Naive thymus-derived CD4-positive, alpha-beta T cell (primary cell): ENCODE measurements around the gene GNPNAT1. TPM values are rescaled to one million over a fixed set of nuclear protein-coding genes. Genes with fewer than 3 reads are reported as not detected.
A peak's percentile ranks its signal among the peaks of the same experiment; 100 is the strongest.
"Not testable (repeated sequence)": the region's sequence is repeated elsewhere in the genome, so short reads cannot be mapped to it uniquely, and the experiment has no call there.

Experiments
- ATAC-seq: fragments of 150-1000 bp; cut with Tn5 transposase; 2 replicates; pipeline ENCODE4 v1.10.0; 2021; ENCODE audit warnings: mild to moderate bottlenecking, moderate library complexity
- CTCF ChIA-PET: fragments of 350-600 bp; sonication (Branson Sonifier 250); formaldehyde crosslinking; loops from one replicate; lab custom pipeline; 2021; ENCODE audit warnings: antibody characterized with exemption; lab: Charles Lee
- POLR2A ChIA-PET: fragments of 350-600 bp; sonication (Branson Sonifier 250); formaldehyde crosslinking; loops from one replicate; lab custom pipeline; 2021; ENCODE audit warnings: antibody characterized with exemption, inconsistent platforms; lab: Charles Lee
- DNase-seq, 9 donors: peaks; one replicate each; pipeline versions ENCODE4 v3.0.0 to v3.0.0-alpha.2; 2020 to 2022; ENCODE audit warnings: mixed read lengths in 1 of 9
- H3K27ac ChIP-seq: one replicate; pipeline ENCODE4 v1.7.0; 2013; ENCODE audit warnings: mild to moderate bottlenecking, low read depth, low read length, moderate library complexity
- H3K27me3 ChIP-seq, 2 donors: one replicate each; pipeline ENCODE4 v1.7.0; 2013; ENCODE audit warnings: low read length in 2 of 2, mild to moderate bottlenecking in 2 of 2, moderate library complexity in 2 of 2; ENCODE audit not compliant: control insufficient read depth in 2 of 2, insufficient read depth in 2 of 2
- H3K36me3 ChIP-seq, 3 experiments: 1 replicate in 2 of 3; 2 replicates in 1 of 3; pipeline ENCODE4 v1.7.0; 2013; ENCODE audit warnings: low read length in 3 of 3, mild to moderate bottlenecking in 3 of 3, moderate library complexity in 1 of 3; ENCODE audit not compliant: insufficient read depth in 3 of 3, control insufficient read depth in 2 of 3
- H3K4me1 ChIP-seq, 2 donors: one replicate each; pipeline ENCODE4 v1.7.0; 2013; ENCODE audit warnings: low read length in 2 of 2, mild to moderate bottlenecking in 2 of 2, moderate library complexity in 1 of 2; ENCODE audit not compliant: control insufficient read depth in 2 of 2, insufficient read depth in 2 of 2
- H3K4me3 ChIP-seq: 2 replicates; pipeline ENCODE4 v1.7.0; 2013; ENCODE audit warnings: mild to moderate bottlenecking, low read length
- H3K9me3 ChIP-seq, 3 experiments: 1 replicate in 2 of 3; 2 replicates in 1 of 3; pipeline ENCODE4 v1.7.0; 2013; ENCODE audit warnings: low read length in 3 of 3; ENCODE audit not compliant: control insufficient read depth in 2 of 3
- H3K27ac Mint-ChIP-seq, 9 donors: one replicate each; pipeline ENCODE4 v1.8.0; 2020 to 2022; ENCODE audit warnings: mixed read lengths in 9 of 9, mild to moderate bottlenecking in 8 of 9, moderate library complexity in 5 of 9, inconsistent platforms in 2 of 9
- H3K27me3 Mint-ChIP-seq, 5 donors: one replicate each; pipeline ENCODE4 v1.8.0; 2021 to 2022; ENCODE audit warnings: mixed read lengths in 5 of 5, mild to moderate bottlenecking in 1 of 5
- H3K36me3 Mint-ChIP-seq, 5 donors: one replicate each; pipeline ENCODE4 v1.8.0; 2020 to 2022; ENCODE audit warnings: mixed read lengths in 5 of 5, mild to moderate bottlenecking in 3 of 5, inconsistent platforms in 1 of 5
- H3K4me1 Mint-ChIP-seq, 7 donors: one replicate each; pipeline ENCODE4 v1.8.0; 2020 to 2022; ENCODE audit warnings: mixed read lengths in 7 of 7, mild to moderate bottlenecking in 3 of 7, inconsistent platforms in 1 of 7
- H3K4me3 Mint-ChIP-seq, 10 donors: one replicate each; pipeline ENCODE4 v1.8.0; 2020 to 2022; ENCODE audit warnings: mild to moderate bottlenecking in 10 of 10, mixed read lengths in 10 of 10, moderate library complexity in 6 of 10, inconsistent platforms in 2 of 10
- H3K9me3 Mint-ChIP-seq, 11 donors: one replicate each; pipeline ENCODE4 v1.8.0; 2020 to 2022; ENCODE audit warnings: mixed read lengths in 11 of 11, mild to moderate bottlenecking in 4 of 11, inconsistent platforms in 1 of 11, moderate library complexity in 1 of 11
- intact Hi-C, 2 donors: fragments of 100-400 bp; cut with micrococcal nuclease; formaldehyde crosslinking; loops; one replicate each; pipeline ENCODE4 v1.15.1; 2023
- polyA plus RNA-seq, 2 donors: library from polyadenylated mRNA; unstranded; fragments of 300-500 nt; fragmentation: Illumina TruSeq; gene quantifications; one replicate each; pipeline ENCODE4 v1.2.3, GENCODE V29; 2021
- total RNA-seq, 6 experiments: library from RNA in 5 of 6; stranded (reverse) in 5 of 6; gene quantifications; 1 replicate in 5 of 6; 2 replicates in 1 of 6; pipeline ENCODE4 v1.2.3 and lab custom pipeline; 2021 to 2026

GNPNAT1 gene
- total and polyA plus RNA-seq, 7 experiments from 2014 or later: 4.6 to 17.2 (median 9.1) TPM

DNA sequence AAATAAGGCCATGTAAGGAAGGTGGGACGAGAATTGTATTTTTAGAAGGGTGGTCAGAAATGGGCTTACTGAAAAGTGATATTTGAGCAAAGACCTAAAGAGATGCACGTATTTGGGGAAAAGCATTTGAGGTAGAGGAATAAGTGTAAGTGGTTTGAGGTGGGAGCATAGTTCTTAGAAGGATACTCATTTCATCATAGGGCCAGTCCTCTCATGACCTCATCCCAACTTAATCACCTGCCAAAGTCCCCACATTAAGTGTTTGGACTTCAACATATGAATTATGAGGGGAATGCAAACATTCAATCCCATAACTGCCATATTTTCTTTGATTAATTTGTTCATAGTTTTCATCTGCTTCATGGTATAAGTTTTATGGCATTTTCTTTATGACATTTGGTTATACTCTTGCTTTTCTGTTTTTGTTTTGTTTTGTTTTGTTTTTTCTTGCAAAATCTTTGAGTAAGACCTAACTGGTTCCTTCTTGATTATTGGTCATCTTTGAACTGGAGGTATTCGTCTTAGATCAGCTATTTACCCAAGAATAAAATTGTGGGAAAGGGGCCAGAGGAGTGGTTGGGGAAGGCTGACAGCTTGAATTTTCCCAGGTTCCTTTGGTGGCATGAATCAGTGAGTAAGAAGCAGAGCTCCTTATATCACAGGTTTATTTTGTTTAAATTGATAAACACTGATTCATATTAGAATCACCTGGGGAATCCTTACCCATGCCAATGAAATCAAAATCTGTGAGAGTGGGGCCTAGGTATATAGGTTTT is 24.2 kb downstream of the GNPNAT1 start:
- DNase-seq: no peak
- H3K27me3 ChIP-seq: no peaks in the 10 kb centered on the region
- Mint-ChIP-seq H3K4me1 (peaks cover 18 to 42% (median 32%) of the 10 kb centered on the region in 7 donors), H3K27ac (peak overlapping the region in 7 of 9 donors; percentile 2 to 66 (median 36)), H3K4me3 (no peak overlapping the region), H3K36me3 (peaks cover 13 to 50% (median 40%) of the 10 kb centered on the region in 5 donors), H3K9me3 (no peaks in the 10 kb centered on the region), H3K27me3 (no peaks in the 10 kb centered on the region)
- CTCF ChIA-PET: interaction anchor here (1.0 kb wide), 1 partner anchor 10 kb away, joined by 3 read pairs; no protein-coding TSS in a partner anchor
- POLR2A ChIA-PET: interaction anchor here (0.7 to 0.8 kb wide), 2 partner anchors 9 to 10 kb away, joined by 3 to 4 read pairs; no protein-coding TSS in a partner anchor
- no peaks in the 10 kb centered on the region for H3K9me3 ChIP-seq
- peaks cover 0 to 38% (median 24%) of the 10 kb centered on the region in 3 experiments for H3K36me3 ChIP-seq
- no peak overlapping the region for H3K27ac ChIP-seq
- ATAC-seq: no peak
- H3K4me3 ChIP-seq: no peak overlapping the region
- no peaks in the 10 kb centered on the region for H3K4me1 ChIP-seq
- intact Hi-C loops: no loop called here

DNA sequence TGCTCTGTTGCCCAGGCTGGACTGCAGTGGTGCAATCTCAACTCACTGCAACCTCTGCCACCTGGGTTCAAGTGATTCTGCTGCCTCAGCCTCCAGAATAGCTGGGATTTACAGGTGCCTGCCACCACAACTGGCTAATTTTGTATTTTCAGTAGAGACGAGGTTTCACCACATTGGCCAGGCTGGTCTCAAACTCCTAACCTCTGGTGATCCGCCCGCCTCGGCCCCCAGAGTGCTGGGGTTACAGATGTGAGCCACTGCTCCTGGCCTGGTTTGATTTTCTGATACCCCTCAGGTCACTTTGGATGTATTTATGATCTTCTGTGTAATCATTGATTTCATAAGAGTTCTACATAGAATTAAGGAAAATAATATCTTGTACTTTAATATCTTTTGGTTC is 28.5 kb downstream of the GNPNAT1 start:
- H3K4me3 Mint-ChIP-seq: peak overlapping the region in 3 of 10 donors; percentile 39 to 42 (median 40)
- intact Hi-C loops: loop anchor here in 1 of 2 donors (1.0 kb wide), 1 partner anchor 13 kb away; no protein-coding TSS in a partner anchor
- POLR2A ChIA-PET: interaction anchor here (1.7 kb wide), 1 partner anchor 21 kb away, joined by 6 read pairs; no protein-coding TSS in a partner anchor
- H3K9me3 Mint-ChIP-seq, H3K27me3 Mint-ChIP-seq, CTCF ChIA-PET, H3K27ac ChIP-seq, H3K4me1 ChIP-seq, H3K4me3 ChIP-seq, ATAC-seq, H3K27me3 ChIP-seq, DNase-seq, H3K9me3 ChIP-seq: not testable (repeated sequence)
- peaks cover 4 to 44% (median 26%) of the 10 kb centered on the region in 5 donors for H3K36me3 Mint-ChIP-seq
- H3K4me1 Mint-ChIP-seq: peaks cover 12 to 33% (median 19%) of the 10 kb centered on the region in 7 donors
- peak overlapping the region in 5 of 9 donors; percentile 15 to 91 (median 46) for H3K27ac Mint-ChIP-seq
- peaks cover 0 to 29% (median 3%) of the 10 kb centered on the region in 3 experiments for H3K36me3 ChIP-seq

DNA sequence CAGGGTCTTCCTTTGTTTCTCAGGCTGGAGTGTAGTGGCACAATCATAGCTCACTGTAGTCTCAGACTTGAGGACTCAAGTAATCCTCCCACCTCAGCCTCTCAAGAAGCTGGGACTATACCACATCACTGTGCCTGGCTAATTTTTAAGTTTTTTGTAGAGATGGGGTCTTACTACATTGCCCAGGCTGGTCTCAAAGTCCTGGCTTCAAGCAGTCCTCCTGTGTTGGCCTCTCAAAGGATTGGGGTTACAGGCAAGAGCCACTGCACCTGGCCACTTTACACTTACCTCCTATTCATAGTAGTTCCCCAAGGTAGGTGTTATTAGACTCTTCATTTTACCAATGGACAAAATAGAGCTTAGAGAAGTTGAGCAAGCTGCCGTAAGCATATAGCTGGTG is 32.3 kb downstream of the GNPNAT1 start:
- intact Hi-C loops: no loop called here
- H3K4me1 Mint-ChIP-seq: peaks cover 7 to 21% (median 16%) of the 10 kb centered on the region in 7 donors
- Histone ChIP-seq H3K4me1 (no peaks in the 10 kb centered on the region), H3K9me3 (no peaks in the 10 kb centered on the region), H3K27ac (no peak overlapping the region), H3K27me3 (no peaks in the 10 kb centered on the region), H3K4me3 (no peak overlapping the region), H3K36me3 (peaks cover 0 to 18% (median 8%) of the 10 kb centered on the region in 3 experiments)
- ATAC-seq (no peak), DNase-seq (no peak)
- CTCF ChIA-PET: no interaction called here
- no peak overlapping the region for H3K4me3 Mint-ChIP-seq
- peaks cover 0 to 27% (median 17%) of the 10 kb centered on the region in 5 donors for H3K36me3 Mint-ChIP-seq
- peak overlapping the region in 2 of 9 donors; percentile 28 to 66 for H3K27ac Mint-ChIP-seq
- no peaks in the 10 kb centered on the region for H3K27me3 Mint-ChIP-seq
- no peaks in the 10 kb centered on the region for H3K9me3 Mint-ChIP-seq
- POLR2A ChIA-PET: interaction anchor here (0.7 kb wide), 1 partner anchor 9 kb away, joined by 3 read pairs; no protein-coding TSS in a partner anchor

DNA sequence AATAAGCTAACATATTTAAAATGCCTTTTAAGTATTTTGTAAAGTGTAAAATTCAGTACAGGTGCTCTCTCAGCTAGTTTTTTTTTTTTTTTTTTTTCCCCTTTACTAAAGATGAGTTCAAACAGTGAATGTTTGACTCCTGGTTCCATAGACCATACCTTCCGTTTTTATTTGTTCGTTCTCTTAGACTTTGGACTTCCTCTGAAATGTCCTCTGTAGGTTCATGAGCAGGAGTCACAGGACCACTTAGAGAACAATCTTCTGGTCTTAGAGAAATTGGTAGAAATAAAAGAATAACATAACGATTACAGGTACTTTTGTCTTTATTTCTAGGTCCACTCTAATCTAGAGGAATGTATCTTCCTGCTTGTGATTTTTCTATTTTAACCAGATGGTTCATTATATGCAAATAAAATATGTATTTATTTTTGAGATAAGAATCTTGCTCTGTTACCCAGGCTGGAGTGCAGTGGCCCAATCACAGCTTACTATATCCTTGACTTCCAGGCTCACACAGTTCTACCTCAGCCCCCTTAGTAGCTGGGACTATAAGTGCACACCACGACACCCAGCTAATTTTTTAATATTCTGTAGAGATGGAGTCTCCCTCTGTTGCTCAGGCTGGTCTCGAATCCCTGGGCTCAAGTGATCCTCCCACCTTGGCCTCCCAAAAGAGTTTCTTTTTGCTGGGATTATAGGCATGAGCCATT is 35.6 kb downstream of the GNPNAT1 start:
- no peak for ATAC-seq
- no peaks in the 10 kb centered on the region for H3K9me3 Mint-ChIP-seq

DNA sequence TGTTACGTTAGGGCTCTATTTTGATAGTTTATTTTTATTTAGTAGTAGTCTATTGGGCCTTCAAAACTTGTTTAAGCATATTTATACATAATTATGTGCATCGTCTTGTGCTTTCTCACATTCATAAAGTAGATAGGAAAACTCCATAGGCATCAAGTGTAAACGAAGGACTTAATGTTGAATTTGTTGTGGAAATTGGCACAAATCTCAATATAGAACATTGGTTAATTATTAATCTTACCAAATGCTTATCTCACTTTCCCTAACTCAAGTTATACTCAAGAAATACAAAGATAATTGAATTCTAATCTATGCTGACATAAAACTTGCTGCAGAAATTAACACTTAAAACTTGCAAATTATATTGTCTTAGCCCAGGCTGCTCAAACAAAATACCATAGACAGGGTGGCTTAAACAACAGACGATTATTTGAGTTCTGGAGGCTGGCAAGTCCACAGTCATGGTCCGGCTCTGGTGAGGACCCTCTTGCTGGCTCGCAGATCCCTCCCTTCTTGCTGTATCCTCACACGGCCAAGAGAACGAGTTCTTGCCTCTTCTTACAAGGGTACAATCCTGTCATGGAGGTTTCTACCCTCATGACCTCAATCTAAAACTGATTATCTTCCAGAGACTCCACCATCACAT is 42.6 kb downstream of the GNPNAT1 start:
- CTCF ChIA-PET: no interaction called here
- peaks cover 13 to 28% of the 10 kb centered on the region in 2 donors for H3K4me1 ChIP-seq
- ATAC-seq (no peak), DNase-seq (no peak)
- peaks cover 8 to 49% (median 31%) of the 10 kb centered on the region in 7 donors for H3K4me1 Mint-ChIP-seq
- no peaks in the 10 kb centered on the region for H3K27me3 Mint-ChIP-seq
- H3K27ac Mint-ChIP-seq: peak overlapping the region in 5 of 9 donors; percentile 20 to 36 (median 31)
- intact Hi-C loops: no loop called here
- peaks cover 0 to 36% (median 27%) of the 10 kb centered on the region in 5 donors for H3K36me3 Mint-ChIP-seq
- no peaks in the 10 kb centered on the region for H3K9me3 Mint-ChIP-seq
- no peak overlapping the region for H3K4me3 Mint-ChIP-seq
- POLR2A ChIA-PET: no interaction called here
- H3K9me3 ChIP-seq: no peaks in the 10 kb centered on the region
- no peaks in the 10 kb centered on the region for H3K27me3 ChIP-seq
- H3K4me3 ChIP-seq: no peak overlapping the region
- peaks cover 5 to 18% (median 12%) of the 10 kb centered on the region in 3 experiments for H3K36me3 ChIP-seq
- no peak overlapping the region for H3K27ac ChIP-seq

More for the DNA sequence above, 35.6 kb downstream of the GNPNAT1 start:
- intact Hi-C loops: no loop called here
- Histone ChIP-seq H3K27me3 (no peaks in the 10 kb centered on the region), H3K27ac (no peak overlapping the region), H3K4me3 (no peak overlapping the region), H3K9me3 (no peaks in the 10 kb centered on the region), H3K4me1 (no peaks in the 10 kb centered on the region), H3K36me3 (peaks cover 0 to 18% (median 8%) of the 10 kb centered on the region in 3 experiments)
- POLR2A ChIA-PET: interaction anchor here (1.6 kb wide), 1 partner anchor 14 kb away, joined by 8 read pairs; no protein-coding TSS in a partner anchor
- H3K27me3 Mint-ChIP-seq: no peaks in the 10 kb centered on the region
- no peak for DNase-seq
- H3K36me3 Mint-ChIP-seq: peaks cover 0 to 21% (median 3%) of the 10 kb centered on the region in 5 donors
- CTCF ChIA-PET: no interaction called here
- no peak overlapping the region for H3K4me3 Mint-ChIP-seq
- peak overlapping the region in 2 of 9 donors; percentile 28 to 42 for H3K27ac Mint-ChIP-seq
- peaks cover 0 to 11% (median 0%) of the 10 kb centered on the region in 7 donors for H3K4me1 Mint-ChIP-seq
